C4-2B (cell line): ENCODE measurements around the gene SREBF2.

Source experiments
- H3K27ac ChIP-seq: fragments of 450-650 bp; 2 replicates; pipeline ENCODE4 v1.5.1; 2017
- ZFX ChIP-seq: fragments of 450-650 bp; IDR thresholded peaks from 2 replicates; pipeline ENCODE4 v1.6.1; 2017
- TF ChIP-seq, protein P1 (sequence below): fragments of 450-650 bp; conservative IDR thresholded peaks from 2 replicates; pipeline ENCODE4 v1.5.1; 2017; ENCODE audit warnings: mild to moderate bottlenecking

The SREBF2 gene

GRCh38 chr22:41888627-41889200 is 55.8 kb downstream of the SREBF2 start:
- no peak for TF ChIP-seq ZFX
- TF ChIP-seq, protein P1, sequence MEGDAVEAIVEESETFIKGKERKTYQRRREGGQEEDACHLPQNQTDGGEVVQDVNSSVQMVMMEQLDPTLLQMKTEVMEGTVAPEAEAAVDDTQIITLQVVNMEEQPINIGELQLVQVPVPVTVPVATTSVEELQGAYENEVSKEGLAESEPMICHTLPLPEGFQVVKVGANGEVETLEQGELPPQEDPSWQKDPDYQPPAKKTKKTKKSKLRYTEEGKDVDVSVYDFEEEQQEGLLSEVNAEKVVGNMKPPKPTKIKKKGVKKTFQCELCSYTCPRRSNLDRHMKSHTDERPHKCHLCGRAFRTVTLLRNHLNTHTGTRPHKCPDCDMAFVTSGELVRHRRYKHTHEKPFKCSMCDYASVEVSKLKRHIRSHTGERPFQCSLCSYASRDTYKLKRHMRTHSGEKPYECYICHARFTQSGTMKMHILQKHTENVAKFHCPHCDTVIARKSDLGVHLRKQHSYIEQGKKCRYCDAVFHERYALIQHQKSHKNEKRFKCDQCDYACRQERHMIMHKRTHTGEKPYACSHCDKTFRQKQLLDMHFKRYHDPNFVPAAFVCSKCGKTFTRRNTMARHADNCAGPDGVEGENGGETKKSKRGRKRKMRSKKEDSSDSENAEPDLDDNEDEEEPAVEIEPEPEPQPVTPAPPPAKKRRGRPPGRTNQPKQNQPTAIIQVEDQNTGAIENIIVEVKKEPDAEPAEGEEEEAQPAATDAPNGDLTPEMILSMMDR: no peak
- H3K27ac ChIP-seq: no peak overlapping the region

DNA sequence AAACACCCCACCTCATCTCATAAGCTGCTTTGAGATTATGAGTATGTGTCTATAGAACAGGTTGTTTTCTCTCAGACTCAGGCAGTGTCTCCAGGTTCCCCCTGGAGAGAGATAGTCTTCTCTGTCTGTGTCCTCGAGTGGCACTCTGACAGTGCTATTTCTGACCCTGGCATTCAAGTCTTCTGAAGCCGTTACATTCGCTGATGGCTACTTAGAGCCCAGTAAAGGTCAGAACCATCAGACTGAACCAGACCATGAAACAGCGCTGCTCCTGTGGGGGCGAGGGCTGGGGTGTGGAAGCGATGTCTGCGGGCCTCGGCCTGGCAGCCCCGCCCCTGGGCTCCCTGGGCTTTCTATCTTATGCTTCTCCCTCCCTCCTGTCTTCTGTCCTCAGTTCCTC is 58.5 kb downstream of the SREBF2 start:
- no peak overlapping the region for H3K27ac ChIP-seq
- no peak for TF ChIP-seq ZFX
- TF ChIP-seq, protein P1: no peak

GRCh38 chr22:41892721-41893120 is 59.8 kb downstream of the SREBF2 start:
- no peak overlapping the region for H3K27ac ChIP-seq
- TF ChIP-seq, protein P1: no peak
- no peak for TF ChIP-seq ZFX

GRCh38 chr22:41893591-41894375 is 60.9 kb downstream of the SREBF2 start:
- TF ChIP-seq, protein P1: no peak
- no peak for TF ChIP-seq ZFX
- H3K27ac ChIP-seq: no peak overlapping the region

DNA sequence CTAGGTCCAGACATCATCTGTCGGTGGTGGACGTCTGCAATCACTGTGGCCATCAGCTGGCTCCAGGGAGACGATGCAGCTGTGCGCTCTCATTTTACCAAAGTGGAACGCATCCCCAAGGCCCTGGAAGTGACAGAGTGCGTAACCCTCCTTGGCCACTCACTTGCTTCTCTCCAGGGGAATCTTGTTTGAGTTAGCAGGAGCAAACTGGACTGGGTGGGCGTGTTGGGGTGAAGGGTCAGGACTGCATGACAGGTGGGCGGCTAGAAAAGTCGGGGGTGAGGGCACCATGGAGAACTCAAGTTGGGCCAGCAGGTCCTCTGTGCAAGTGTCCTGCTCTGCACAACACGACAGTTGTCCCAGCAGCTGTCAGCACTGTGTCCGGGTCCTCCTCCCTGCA is 65.7 kb downstream of the SREBF2 start:
- no peak overlapping the region for H3K27ac ChIP-seq
- no peak for TF ChIP-seq ZFX
- TF ChIP-seq, protein P1: no peak

DNA sequence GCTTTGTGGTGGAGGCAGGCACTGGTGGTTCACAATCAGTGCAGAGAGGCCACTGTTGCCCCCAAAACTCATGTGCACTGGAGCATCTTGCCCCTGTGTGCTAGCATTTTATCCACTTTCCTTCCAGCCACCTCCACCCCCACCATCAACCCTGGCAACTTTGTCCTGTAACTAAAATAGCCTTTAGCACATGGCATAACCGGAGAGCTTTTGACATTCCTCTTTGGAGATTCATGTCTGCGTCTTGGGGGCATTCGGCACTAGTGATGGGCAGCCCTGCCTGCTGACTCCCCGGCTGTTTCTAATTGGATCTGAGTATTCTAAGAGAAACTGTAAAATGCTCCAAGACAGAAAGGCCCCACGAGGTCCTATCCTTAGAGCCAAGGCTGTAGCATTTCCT is 66.2 kb downstream of the SREBF2 start:
- TF ChIP-seq ZFX: no peak
- TF ChIP-seq, protein P1: no peak

GRCh38 chr22:41899992-41900651 is 67.2 kb downstream of the SREBF2 start:
- no peak for TF ChIP-seq ZFX
- TF ChIP-seq, protein P1: no peak
- H3K27ac ChIP-seq: no peak overlapping the region

More for the DNA sequence above, 66.2 kb downstream of the SREBF2 start:
- H3K27ac ChIP-seq: no peak overlapping the region
